GM21528 (cell line): ENCODE measurements around the gene NUP42.
"Not testable (repeated sequence)": the region's sequence is repeated elsewhere in the genome, so short reads cannot be mapped to it uniquely, and the experiment has no call there.

ENCODE experiments used
- ATAC-seq: cut with Tn5 transposase; IDR thresholded peaks from one replicate; pipeline ENCODE4 v1.9.1; 2021; ENCODE audit warnings: mild to moderate bottlenecking, moderate library complexity; ENCODE audit not compliant: unreplicated experiment, low FRiP score

Gene NUP42

DNA sequence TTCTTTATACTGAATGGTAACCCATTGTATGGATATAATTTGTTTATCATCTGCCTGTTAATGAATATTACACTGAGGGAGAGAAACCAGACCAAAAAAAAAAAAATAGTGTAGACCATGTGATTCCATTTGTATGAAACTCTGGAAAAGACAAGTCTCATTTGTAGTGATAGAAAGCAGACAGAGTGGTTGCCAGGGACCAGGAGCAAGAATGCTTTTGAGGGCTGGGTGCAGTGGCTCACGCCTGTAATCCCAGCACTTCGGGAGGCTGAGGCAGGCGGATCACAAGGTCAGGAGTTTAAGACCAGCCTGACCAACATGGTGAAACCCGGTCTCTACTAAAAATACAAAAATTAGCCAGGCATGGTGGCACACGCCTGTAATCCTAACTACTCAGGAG, 15.9 kb downstream of the NUP42 start:
- ATAC-seq, result not testable (repeated sequence)

DNA sequence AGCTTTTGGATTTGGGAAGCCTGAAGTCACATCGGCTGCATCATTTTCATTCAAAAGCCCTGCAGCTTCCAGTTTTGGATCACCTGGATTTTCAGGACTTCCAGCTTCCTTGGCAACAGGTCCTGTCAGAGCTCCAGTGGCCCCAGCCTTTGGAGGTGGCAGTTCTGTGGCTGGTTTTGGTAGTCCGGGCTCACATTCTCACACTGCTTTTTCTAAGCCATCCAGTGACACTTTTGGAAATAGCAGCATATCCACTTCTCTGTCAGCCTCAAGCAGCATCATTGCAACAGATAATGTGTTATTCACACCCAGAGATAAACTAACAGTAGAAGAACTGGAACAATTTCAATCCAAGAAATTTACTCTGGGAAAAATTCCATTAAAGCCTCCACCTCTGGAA, 18.5 kb downstream of the NUP42 start:
- no peak for ATAC-seq

DNA sequence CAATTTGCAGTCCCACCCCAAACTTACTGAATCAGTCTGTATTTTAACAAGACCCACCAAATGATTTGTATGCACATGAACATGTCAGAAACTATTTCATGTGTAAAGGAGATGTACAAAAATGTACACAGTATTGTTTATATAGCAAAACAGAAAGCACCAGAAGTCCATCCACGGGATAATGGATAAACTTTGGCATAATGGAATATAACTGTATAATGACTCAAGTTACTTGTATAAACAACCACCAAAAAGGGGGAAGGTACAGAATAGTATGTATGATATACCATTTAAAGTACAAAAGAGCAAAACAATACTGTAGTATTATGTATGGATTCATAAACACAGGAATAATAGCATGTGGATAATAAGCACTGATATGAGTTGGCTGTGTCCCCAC, 22.4 kb downstream of the NUP42 start:
- no peak for ATAC-seq

DNA sequence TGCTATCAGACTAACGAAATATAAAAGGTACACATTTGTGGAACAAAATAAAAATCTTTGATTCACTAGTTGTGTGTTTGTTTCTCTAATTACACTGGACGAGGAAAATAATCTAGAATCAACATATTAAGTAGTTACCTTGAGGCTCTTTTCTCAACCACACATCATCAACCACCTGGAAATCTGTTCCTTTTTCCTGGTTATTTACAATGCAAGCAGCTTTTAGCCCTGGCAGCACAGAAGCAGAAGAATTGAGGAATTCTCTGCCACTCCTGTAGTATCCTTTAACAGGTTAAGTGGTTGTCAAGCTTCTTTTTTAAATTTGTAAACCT, 23.7 kb downstream of the NUP42 start:
- no peak for ATAC-seq

DNA sequence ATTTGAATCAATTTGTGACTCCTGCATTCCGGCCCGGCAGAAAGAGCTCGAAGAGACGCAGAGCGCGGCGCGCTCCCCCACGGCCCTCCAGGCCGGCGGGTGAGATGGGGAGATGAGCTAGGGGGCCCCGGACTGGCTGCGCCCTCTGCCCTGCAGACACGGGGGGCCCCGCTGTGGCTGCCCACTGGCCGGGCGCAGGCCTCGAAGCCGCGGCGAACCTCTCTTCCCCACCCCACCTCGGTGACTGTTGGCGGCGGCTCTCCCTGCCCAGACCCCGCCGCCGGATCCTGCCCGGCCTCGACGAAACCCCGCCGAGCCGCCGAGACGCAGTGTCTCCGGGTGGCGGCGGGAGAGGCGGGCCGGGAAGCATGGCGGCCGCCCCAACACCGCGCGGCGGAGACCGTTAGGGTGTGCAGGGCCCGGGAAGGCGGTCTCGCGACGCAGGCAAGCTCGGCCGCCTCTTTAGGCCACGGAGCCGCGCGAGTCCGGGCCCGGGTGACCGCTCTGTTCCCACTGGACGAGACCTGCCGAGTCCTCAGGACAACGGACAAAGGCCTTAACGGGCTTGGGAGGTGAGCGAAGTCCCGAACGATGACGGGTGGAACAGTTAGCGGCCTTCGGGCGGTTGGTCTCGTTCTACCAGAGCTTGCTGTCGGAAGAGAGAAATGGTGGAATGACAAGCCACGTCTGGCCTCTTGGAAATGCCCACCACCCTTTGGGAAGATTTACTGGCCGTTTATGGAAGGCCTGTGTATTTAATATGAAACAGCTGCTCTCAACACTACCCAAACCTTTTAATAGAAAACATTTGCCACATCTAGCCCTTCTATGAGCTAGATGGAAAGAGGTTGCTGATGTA, 24.3 kb downstream of the NUP42 start:
- ATAC-seq, result no peak

DNA sequence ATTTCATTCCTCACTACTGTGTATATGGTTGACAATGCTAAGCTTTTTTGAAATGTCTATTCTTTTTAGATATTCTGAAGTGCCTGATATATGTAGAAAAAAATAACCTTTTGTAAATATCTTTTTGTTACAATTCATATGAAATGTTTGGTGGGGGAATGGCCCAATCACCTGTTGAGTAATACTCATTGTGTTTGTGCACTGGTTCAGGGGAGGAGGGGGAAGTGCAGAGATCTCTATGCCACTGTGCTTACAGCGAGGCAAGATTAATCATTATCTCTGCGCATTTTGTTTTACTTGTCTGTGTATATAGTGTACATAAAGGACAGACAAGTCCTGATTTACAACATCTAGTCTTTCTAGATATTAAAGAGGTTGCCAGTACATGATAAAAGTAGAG, 25.2 kb downstream of the NUP42 start:
- no peak for ATAC-seq

DNA sequence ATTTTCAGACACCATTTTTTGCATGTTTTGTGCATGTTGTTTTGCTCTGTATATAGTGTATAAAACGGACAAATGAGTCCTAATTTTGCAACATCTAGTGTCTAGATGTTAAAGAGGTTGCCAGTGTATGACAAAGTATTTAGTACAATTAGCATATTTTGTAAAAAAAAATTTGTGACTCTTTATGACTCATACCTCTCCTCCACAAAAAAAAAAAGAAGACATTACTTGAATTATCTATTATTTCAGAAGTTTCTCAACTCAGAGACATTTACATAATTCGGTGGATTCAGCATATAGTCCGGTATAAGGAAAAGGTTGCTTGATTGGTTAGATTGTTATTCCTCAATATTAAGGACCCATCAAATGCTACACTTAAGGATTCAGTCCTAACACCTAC, 26.0 kb downstream of the NUP42 start:
- no peak for ATAC-seq

DNA sequence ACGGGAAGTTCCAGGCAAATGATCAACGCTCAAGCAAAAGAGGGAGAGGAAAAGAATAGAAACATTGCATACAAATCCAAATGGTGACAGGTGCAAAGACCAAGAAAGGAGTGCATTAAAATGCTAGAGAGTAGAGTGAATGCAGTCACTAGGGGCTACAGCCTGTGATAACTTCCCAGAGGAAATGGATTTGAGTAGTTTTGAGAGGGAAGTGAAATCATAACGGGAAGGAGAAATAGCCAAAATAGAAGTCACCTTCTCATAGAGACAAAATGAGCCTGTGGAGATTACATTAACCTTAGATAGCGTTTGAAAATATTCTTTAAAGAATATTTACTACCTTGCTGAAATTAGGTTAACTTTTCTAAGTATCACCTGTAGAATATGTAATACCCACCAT, 26.5 kb downstream of the NUP42 start:
- ATAC-seq, result no peak

DNA sequence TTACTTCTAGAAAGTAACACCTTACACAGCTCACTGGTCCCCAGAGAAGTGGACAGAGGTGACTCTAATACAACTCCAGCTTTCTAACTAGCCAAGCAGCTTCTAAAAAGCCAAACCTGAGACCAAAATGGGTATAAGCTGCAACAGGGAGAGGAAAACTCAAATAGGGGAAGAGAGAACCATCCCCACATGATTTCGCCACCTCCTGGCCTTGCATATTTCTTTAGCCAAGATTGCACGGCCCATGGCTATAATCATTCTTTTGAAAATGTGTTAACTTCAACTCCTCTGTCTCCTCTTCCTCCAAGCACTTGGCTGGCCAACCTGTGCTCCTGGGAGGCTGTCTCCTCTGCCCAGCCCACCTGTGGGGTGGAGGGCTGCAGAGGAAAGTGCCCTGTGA, 28.7 kb downstream of the NUP42 start:
- ATAC-seq, result no peak

DNA sequence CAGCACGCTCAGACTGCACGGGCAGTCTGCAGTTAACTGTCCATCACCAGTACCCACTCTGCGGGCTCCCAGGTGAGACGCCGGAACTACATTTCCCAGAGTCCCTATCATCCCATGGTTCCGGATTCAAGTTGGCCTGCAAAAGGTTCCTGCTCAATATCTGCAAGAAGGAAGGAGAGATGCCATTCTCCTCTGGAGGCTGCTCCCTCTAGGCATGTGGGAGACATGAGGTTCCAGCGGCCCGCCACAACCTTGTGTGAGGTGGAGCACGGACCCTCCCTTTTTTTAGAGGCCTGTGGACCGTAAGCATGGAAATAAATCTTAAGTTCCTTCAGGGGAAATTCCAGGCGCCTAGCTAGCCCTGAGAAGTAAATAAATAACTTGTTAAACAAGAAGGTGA, 29.7 kb downstream of the NUP42 start:
- no peak for ATAC-seq

DNA sequence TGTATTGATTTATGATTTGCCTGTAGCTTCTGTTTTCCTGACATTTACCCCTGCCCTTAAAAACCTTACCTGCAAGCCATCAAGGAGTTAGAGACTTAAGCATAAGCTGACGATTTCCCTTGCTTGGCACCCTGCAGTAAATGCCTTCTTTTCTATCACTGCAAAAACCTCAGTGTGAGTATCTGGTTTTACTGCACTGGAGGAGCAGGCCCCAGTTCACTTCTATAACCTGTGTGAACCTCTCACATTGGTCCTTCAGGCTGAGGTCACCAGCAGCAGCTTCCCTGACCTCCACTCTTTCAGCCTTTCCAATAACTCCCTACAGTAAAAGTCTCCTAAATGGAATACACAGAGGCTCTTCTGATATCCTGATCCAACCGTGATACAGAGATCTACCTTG, 30.5 kb downstream of the NUP42 start:
- ATAC-seq, result no peak

DNA sequence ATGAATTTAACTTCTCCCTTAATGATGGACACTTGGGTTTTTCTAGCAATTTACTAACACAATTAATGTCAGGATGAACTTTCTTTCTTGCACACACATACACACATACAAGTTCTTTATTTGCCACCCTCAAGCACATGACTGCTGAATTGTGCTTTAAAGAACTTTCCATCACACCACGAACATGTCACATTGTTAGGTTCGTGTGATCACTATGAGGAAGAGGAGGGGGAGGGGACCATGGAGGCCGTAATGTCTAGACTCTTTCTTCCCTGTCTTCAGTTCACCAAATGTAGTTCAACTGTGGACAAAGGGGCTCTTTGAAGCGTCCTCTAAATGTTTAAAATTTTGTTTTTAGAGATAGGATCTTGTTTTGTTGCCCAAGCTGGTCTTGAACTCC, 31.0 kb downstream of the NUP42 start:
- no peak for ATAC-seq

DNA sequence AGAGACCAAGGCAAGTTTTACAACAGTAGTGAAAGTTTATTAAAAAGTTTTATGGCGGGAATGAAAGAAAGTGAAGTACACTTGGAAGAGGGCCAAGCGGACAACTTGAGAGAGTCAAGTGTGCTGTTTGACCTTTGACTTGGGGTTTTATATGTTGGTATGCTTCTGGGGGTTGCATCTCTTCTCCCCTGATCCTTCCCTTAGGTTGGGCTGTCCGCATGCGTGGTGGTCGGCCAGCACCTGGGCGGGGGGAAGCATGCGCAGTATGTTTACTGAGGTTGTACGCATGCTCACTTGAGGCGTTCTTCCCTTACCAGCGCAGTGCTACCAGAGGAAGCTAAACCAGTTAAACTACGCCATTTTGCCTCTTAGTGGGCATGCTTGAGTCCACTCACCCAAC, 31.9 kb downstream of the NUP42 start:
- ATAC-seq, result no peak

DNA sequence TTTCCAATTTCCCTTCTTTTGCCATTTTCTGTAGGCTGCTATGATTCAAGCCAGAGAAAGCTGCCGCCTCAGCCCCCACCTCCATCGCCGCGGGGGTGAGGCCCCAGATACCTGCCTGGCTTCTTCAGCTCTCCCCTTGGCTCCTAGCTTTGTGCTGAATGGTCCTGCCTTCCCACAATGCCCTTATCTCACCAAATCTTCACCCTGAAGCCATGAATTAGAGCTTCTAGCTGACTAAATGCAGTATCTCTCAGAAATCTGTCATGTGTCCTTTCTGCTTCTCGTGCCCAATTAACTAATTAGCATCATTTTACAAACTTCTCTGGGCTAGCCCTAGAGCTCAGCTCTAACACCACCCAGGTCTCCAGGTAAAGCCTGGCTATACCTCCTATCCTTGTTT, 32.6 kb downstream of the NUP42 start:
- no peak for ATAC-seq

DNA sequence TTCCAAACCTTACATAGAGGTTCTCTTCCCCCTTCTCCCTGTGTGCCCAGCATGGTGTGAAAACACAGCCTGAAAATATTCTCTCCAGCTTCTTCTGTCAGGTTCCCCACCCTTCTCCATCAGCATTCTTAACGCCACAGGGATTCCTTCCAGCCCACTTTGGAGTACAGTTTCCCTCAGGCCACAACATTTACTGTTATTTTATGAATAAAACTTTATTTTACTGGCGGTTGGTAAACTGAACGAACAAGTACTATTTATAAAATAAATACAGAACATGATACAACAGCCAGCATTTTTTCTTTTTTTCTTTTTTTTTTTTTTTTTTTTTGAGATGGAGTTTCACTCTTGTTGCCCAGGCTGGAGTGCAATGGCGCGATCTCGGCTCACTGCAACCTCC, 33.1 kb downstream of the NUP42 start:
- no peak for ATAC-seq

DNA sequence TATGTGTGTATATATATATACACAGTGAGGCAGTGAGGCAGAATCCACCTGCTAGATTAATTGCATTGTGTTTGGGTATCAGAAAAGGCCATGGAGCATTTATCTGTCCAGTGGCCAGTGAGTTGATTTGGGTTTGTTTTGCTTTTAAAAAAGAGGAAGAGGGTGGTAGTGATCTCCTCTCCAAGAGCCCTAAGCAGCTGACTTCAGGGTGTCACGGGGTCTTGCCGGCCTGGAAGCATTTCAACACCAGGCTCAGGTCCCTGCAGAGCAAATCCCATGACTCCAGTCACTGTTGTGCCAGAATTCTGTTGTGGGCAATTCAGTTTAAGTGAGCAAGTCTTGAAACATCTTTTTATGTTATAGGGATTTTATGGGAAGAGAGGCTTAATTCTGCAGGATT, 34.2 kb downstream of the NUP42 start:
- no peak for ATAC-seq

DNA sequence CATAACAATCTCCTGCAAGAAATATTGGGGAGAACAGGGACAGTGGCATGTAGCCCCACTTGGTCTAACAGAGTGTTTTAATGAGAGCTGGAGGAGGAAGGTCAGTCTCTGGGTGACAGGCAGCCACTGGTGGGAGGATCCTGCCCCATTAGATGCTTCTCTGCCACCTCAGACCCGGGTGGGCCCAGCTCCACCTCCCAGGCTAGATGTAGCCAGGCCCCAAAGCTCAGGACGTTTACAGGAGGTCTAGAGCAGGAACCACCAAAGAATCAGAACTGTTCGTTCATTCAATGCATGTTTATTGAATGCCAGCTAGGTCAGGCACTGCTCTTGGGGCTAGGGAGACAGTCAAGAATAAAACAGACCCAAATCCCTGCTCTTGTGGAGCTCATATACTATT, 36.3 kb downstream of the NUP42 start:
- no peak for ATAC-seq

DNA sequence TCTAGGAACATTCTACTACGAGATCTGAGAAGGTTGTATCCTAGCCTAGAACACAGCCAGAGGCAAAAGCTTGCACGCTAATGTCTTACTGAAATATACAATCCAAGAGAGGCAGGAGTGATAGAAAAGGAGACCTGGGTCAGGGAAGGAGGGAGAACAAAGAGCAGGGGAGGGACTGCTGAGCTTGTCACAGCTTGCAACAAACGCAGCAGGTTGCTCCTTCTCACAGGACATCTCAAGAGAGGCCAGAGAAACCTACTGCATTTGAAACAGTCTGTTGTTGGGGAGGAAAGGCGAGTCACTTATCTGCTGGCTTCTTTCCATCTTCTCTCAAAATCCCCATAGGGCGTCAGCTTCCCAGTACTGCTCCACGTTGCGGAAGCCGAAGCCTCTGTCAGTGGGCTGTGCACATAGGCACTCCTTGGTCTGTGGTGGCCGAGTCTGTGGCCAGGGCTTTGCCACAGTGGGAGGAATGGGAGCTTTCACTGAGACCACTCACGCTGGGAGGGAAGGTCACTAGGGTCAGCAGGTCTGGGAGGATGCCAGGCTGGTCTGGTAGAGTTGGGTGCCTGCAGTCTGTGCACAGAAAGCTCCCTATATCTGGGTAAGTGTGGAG, 39.0 kb downstream of the NUP42 start:
- ATAC-seq, result no peak

DNA sequence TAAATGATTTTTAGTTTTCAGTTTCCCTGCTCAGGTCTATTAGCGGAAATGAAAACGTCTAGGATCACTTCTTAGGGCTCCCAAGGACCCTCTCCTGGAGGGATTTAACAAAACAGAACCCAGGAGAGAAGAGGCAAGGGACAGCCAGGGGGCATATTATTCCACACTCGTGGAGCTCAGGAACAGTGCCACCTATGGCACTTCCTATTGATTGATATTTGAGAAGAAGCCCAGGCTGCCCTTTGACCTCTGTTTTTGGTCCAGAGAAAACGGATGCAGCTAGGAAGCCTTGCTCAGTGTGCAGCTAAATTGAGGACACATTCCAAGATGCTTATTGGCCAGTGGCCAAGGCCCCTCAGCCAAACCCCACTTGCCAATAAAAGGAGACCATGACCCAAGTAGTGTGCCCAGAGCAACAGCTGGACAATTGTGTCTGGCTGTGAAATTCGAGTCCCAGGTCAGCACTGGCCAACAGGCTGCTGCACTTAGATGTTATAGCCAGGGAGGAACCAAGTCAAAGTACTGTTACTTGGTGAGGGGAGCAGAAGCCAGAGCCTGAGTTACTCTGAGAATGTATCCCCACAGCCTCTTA, 40.7 kb downstream of the NUP42 start:
- ATAC-seq, result no peak

DNA sequence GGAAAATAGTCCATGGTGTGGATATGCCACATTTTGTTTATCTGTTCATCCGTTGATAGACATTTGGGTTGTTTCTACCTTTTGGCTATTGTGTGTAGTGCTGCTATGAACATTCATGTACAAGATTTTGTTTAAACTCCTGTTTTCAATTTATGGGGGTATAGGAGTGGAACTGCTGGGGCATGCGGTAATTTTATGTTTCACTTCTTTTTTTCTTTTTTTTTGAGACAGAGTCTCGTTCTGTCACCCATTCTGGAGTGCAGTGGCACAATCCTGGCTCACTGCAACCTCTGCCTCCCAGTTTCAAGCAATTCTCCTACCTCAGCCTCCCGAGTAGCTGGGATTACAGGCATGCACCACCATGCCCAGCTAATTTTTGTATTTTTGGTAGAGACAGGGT, 42.5 kb downstream of the NUP42 start:
- not testable (repeated sequence) for ATAC-seq

DNA sequence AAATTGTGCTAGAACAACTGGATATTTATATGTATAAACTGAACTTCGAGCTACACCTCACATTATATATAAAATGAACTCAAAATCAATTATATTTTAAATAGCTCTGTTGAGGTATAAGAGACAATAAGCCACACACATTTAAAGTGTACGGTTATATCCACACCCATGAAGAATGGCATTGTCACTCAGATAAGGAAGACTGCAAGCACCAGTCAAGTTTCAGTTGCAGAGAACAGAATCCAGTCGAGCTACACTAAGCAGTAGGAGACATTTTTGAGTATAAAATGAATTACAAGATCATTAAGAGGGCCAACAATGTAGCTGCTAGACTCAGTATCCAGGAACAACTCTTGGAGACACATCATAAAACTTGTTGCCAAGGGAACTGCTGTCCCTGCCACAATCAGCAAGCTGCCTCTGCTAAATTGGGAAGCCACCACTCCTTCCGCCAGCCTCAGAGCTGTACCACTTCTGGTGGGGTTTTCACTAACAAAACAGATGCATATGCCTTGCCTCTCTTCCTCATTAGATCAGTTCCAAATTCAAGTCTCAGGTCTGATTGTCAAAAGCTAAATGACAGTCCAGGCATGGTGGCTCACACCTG, 45.1 kb downstream of the NUP42 start:
- ATAC-seq, result no peak

DNA sequence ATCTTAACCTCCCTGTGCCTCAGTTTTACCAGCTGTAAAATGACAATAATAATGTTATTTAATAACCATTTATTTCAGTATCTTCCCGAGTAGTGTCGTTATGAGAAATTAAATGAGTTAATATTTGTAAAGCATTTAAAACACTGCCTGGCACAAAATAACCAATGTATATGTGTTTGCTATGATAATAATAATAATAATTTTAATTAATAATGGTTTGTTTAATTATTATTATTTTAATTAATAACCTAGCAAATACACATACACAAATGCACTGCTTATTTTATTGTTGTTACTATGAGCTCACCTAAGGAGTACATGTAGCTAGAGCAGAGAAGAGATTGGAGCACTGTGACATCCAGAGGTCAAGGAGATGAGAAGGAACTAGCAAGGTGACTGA, 46.6 kb downstream of the NUP42 start:
- no peak for ATAC-seq
